ENCODE results near the gene NNAT. TPM values are rescaled to one million over a fixed set of nuclear protein-coding genes. Genes with fewer than 3 reads are reported as not detected.

The NNAT gene
- total and polyA plus RNA-seq, 2 donors (not counting 3 experiments of a cell fraction or from before 2014, with no cell fraction given), result 2.3 to 32.9 TPM

- dilution Hi-C loops (cut with MboI; ENCODE audit: extremely low pct_ligation_motif_present, low sequenced_read_pairs), result no loop called here
- H3K4me3 ChIP-seq (replicated peaks in 1 of 3; ENCODE audit: insufficient read depth in 1 of 3, low read depth in 1 of 3, low read length in 3 of 3), result no peak overlapping the region
- H3K27me3 ChIP-seq (ENCODE audit: control insufficient read depth in 2 of 2, insufficient read depth in 2 of 2, low read length in 2 of 2), result peaks cover 4 to 7% of the 10 kb centered on the region in 2 experiments
- no peaks in the 10 kb centered on the region for H3K4me1 ChIP-seq (ENCODE audit: control insufficient read depth, extremely low read depth, insufficient read depth, low read length)
- H2AFZ ChIP-seq (ENCODE audit: low read depth, low read length), result no peak overlapping the region
- H3K36me3 ChIP-seq (ENCODE audit: control insufficient read depth in 2 of 2, extremely low read depth in 1 of 2, insufficient read depth in 2 of 2, low read length in 2 of 2), result no peaks in the 10 kb centered on the region
- no peak overlapping the region for H3K27ac ChIP-seq (ENCODE audit: insufficient read depth, low read depth, low read length)
- FAIRE-seq, result no peak
- POLR2A ChIA-PET, result no interaction called here
- intact Hi-C loops (cut with micrococcal nuclease), result loop anchor here (5.0 kb wide), 1 partner anchor 478 kb away; no protein-coding TSS in a partner anchor
- BruUV-seq (replicated peaks), result no TSS peak
- H3K79me2 ChIP-seq (ENCODE audit: control insufficient read depth, insufficient read depth, low read length), result no peaks in the 10 kb centered on the region
- H3K9me3 ChIP-seq (replicated peaks; ENCODE audit: control insufficient read depth, insufficient read depth, low read length), result no peaks in the 10 kb centered on the region
- H3K4me2 ChIP-seq (ENCODE audit: insufficient read depth, low read length), result no peak overlapping the region
- CTCF ChIA-PET, result no interaction called here
- H3K9ac ChIP-seq (replicated peaks; ENCODE audit: extremely low read depth, insufficient read depth, low read length), result no peak overlapping the region
- no peak for DNase-seq (ENCODE audit: low read depth, low spot score)
- no peaks in the 10 kb centered on the region for H4K20me1 ChIP-seq (replicated peaks; ENCODE audit: control insufficient read depth, extremely low read depth, insufficient read depth, low read length)
- TF ChIP-seq CTCF (IDR thresholded peaks at IDR 0.05; ENCODE audit: extremely low read depth in 1 of 2, insufficient read depth in 1 of 2, low read depth in 1 of 2, low read length in 2 of 2) (no peak), POLR2AphosphoS5 (IDR thresholded peaks at IDR 0.05; ENCODE audit: insufficient read depth, low read depth, low read length) (no peak), FOS (IDR thresholded peaks at IDR 0.05; ENCODE audit: borderline replicate concordance, insufficient read depth, low read length) (no peak), EZH2 (IDR thresholded peaks at IDR 0.05; ENCODE audit: borderline replicate concordance, low read depth, low read length, severe bottlenecking) (no peak), MAX (IDR thresholded peaks at IDR 0.05; ENCODE audit: insufficient read depth, insufficient read length) (no peak), JUN (IDR thresholded peaks at IDR 0.05; ENCODE audit: borderline replicate concordance, insufficient read depth, insufficient read length, low read depth) (no peak)
- no peaks in the 10 kb centered on the region for H3K9me1 ChIP-seq (replicated peaks; ENCODE audit: control insufficient read depth, extremely low read depth, insufficient read depth, low read length)
These were observed 38.4 kb downstream of the NNAT start for GRCh38 chr20:37559312-37560027.

Measured in endothelial cell of umbilical vein (primary cell).